B cell (primary cell): ENCODE measurements around the gene H1-8. TPM values are rescaled to one million over a fixed set of nuclear protein-coding genes. Genes with fewer than 3 reads are reported as not detected.

Experiments
- ATAC-seq: fragments of 200-7000 bp; cut with Tn5 transposase; one replicate; pipeline ENCODE4 v1.10.0; 2021; ENCODE audit warnings: low read depth, mild to moderate bottlenecking, moderate number of reproducible peaks, moderate library complexity
- CTCF ChIA-PET: fragments of 350-600 bp; sonication (Branson Sonifier 250); formaldehyde crosslinking; loops from one replicate; lab custom pipeline; 2021; ENCODE audit warnings: antibody characterized with exemption, inconsistent platforms; lab: Charles Lee
- POLR2A ChIA-PET: fragments of 350-600 bp; sonication (Branson Sonifier 250); formaldehyde crosslinking; loops from one replicate; lab custom pipeline; 2021; ENCODE audit warnings: antibody characterized with exemption; lab: Charles Lee
- DNase-seq: peaks from one replicate; pipeline ENCODE4 v3.0.0; 2013
- H2AFZ ChIP-seq: 2 replicates; pipeline ENCODE4 v1.6.1; 2012; ENCODE audit warnings: mild to moderate bottlenecking, low read depth, low read length; ENCODE audit not compliant: insufficient read depth, poor library complexity, severe bottlenecking
- H3K27ac ChIP-seq, 2 donors: 1 replicate in 1 of 2; 2 replicates in 1 of 2; pipeline ENCODE4 v1.5.1; 2012 to 2013; ENCODE audit warnings: low read length in 2 of 2, mild to moderate bottlenecking in 2 of 2, moderate library complexity in 1 of 2
- H3K27me3 ChIP-seq, 4 experiments: fragments of 200-600 bp in 1 of 4; sonication (generic) in 1 of 4; replicated peaks in 1 of 4; 1 replicate in 2 of 4; 2 replicates in 2 of 4; pipeline versions ENCODE4 v1.6.1 to v1.7.0; 2013 to 2016; ENCODE audit warnings: low read length in 3 of 4, mild to moderate bottlenecking in 2 of 4, mixed read lengths in 1 of 4, moderate library complexity in 1 of 4; ENCODE audit not compliant: insufficient read depth in 4 of 4, control insufficient read depth in 3 of 4; ENCODE audit errors: control extremely low read depth in 1 of 4
- H3K36me3 ChIP-seq, 2 experiments: replicated peaks in 1 of 2; 1 replicate in 1 of 2; 2 replicates in 1 of 2; pipeline versions ENCODE4 v1.6.1 to v1.7.1; 2013; ENCODE audit warnings: low read length in 1 of 2; ENCODE audit not compliant: insufficient read depth in 2 of 2, control insufficient read depth in 1 of 2; ENCODE audit errors: control extremely low read depth in 1 of 2, extremely low read depth in 1 of 2
- H3K4me1 ChIP-seq, 2 donors: fragments of 200-600 bp in 1 of 2; sonication (generic) in 1 of 2; 1 replicate in 1 of 2; 2 replicates in 1 of 2; pipeline versions ENCODE4 v1.5.1 to v1.6.1; 2013 to 2017; ENCODE audit warnings: low read length in 2 of 2; ENCODE audit not compliant: control insufficient read depth in 2 of 2, insufficient read depth in 2 of 2
- H3K4me2 ChIP-seq: replicated peaks from 2 replicates; pipeline ENCODE3; 2012; ENCODE audit warnings: mild to moderate bottlenecking, low read depth, low read length; ENCODE audit not compliant: poor library complexity, severe bottlenecking
- H3K4me3 ChIP-seq, 5 experiments: fragments of 200-600 bp in 1 of 5; sonication (generic) in 1 of 5; 1 replicate in 3 of 5; 2 replicates in 2 of 5; pipeline versions ENCODE4 v1.5.1 to v1.7.0; 2011 to 2016; ENCODE audit warnings: low read length in 4 of 5, mild to moderate bottlenecking in 4 of 5, low read depth in 2 of 5, control low read depth in 1 of 5, moderate library complexity in 1 of 5; ENCODE audit not compliant: insufficient read depth in 1 of 5; ENCODE audit errors: control extremely low read depth in 1 of 5, extremely low read depth in 1 of 5
- H3K79me2 ChIP-seq: fragments of 200-600 bp; sonication (generic); one replicate; pipeline ENCODE4 v1.6.0; 2016; ENCODE audit warnings: low read length; ENCODE audit not compliant: control insufficient read depth, insufficient read depth
- H3K9ac ChIP-seq: fragments of 200-600 bp; sonication (generic); 2 replicates; pipeline ENCODE4 v1.6.1; 2017; ENCODE audit warnings: mild to moderate bottlenecking, low read length, moderate library complexity
- H3K9me3 ChIP-seq, 3 donors: one replicate each; pipeline versions ENCODE4 v1.6.1 to v1.7.1; 2013; ENCODE audit warnings: low read length in 2 of 3; ENCODE audit not compliant: control insufficient read depth in 2 of 3, insufficient read depth in 1 of 3; ENCODE audit errors: control extremely low read depth in 1 of 3
- H4K20me1 ChIP-seq: 2 replicates; pipeline ENCODE4 v1.6.0; 2012; ENCODE audit warnings: mild to moderate bottlenecking, low read length; ENCODE audit not compliant: insufficient read depth, control insufficient read depth, poor library complexity, severe bottlenecking
- H3K27ac Mint-ChIP-seq: one replicate; pipeline ENCODE4 v1.8.0; 2021; ENCODE audit warnings: mixed read lengths
- H3K27me3 Mint-ChIP-seq: one replicate; pipeline ENCODE4 v1.8.0; 2021; ENCODE audit warnings: mixed read lengths
- H3K4me1 Mint-ChIP-seq: one replicate; pipeline ENCODE4 v1.8.0; 2021; ENCODE audit warnings: mixed read lengths
- H3K4me3 Mint-ChIP-seq: one replicate; pipeline ENCODE4 v1.8.0; 2021; ENCODE audit warnings: mixed read lengths
- H3K9me3 Mint-ChIP-seq: one replicate; pipeline ENCODE4 v1.8.0; 2022; ENCODE audit warnings: mixed read lengths; ENCODE audit not compliant: insufficient read depth
- EZH2 ChIP-seq: IDR thresholded peaks from 2 replicates; pipeline ENCODE4 v1.6.1; 2012; ENCODE audit warnings: borderline replicate concordance, low read depth, mild to moderate bottlenecking, moderate library complexity, low read length; ENCODE audit not compliant: insufficient read depth, poor library complexity, severe bottlenecking
- WGBS: methylation state at CpG from one replicate; pipeline ENCODE4 v1.1.5; 2013; ENCODE audit warnings: missing lambda C conversion rate; ENCODE audit not compliant: insufficient coverage; 5-methylcytosine and 5-hydroxymethylcytosine counted together
- intact Hi-C: fragments of 100-400 bp; cut with micrococcal nuclease; formaldehyde crosslinking; loops from one replicate; pipeline ENCODE4 v1.10.0; 2022
- polyA plus RNA-seq: library from polyadenylated mRNA; depleted of rRNA; stranded (reverse); fragments of >200 nt; gene quantifications from 2 replicates; pipeline ENCODE4 v1.2.3, GENCODE V29; 2012
- total RNA-seq, 2 donors: library from RNA; stranded (reverse); fragments of 120-200 nt in 1 of 2; gene quantifications; 1 replicate in 1 of 2; 2 replicates in 1 of 2; pipeline versions ENCODE4 v1.2.3 to v1.2.4, GENCODE V29; 2013 to 2022
- TF ChIP-seq, protein P1 (sequence below): fragments of 200-600 bp; IDR thresholded peaks from one replicate; pipeline ENCODE4 v1.8.0; 2022; ENCODE audit warnings: antibody characterized with exemption, mild to moderate bottlenecking

The H1-8 gene
- total and polyA plus RNA-seq, 2 donors (not counting 1 experiment from before 2014, with no cell fraction given) = not detected

DNA sequence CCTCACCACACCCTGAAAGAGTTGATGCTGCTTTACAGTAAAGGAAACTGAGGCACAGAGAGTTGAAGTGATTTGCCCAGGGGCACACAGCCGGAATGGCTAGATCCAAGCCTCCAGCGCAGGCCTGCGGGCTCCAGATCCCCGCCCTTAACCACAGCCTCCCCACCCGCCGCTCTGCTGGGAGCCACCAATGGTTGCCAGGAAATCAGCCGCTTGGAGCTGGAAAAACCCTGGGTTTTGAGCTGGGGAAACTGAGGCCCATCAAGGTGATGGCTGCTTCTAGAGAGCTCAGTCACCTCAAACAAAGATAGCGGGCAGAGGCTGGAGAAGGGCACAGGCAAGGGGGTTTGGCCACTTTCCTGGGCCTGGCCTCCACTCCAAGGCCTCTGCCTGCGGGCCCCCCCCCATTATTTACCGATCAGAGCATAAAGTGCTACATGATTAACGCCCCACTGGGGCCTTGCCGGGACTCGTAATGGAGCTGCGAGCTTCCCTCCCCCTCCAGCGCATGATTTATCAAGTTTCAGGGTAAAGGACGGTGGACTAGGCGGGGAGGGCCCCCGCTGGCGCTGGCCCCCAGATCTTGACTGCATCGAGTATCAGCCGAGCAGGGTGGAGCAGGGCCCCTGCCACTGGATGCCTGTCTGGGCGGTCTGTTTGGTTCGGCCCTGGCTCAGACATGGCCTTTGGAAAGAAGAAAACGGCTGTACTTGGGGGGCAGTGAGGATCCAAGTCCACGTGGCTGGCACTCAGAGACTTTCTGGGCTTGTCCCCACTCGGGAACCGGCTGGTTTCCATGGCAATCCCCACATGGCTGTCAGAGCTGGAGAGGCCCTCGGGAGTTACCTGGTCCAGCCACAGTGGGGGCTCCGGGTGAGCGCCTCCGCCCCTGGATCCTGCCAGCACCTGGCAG is 54.4 kb downstream of the H1-8 start:
- H3K9me3 Mint-ChIP-seq = no peaks in the 10 kb centered on the region
- ChIA-PET POLR2A (no interaction called here), CTCF (interaction anchor here (0.9 to 1.0 kb wide), 2 partner anchors 8 to 107 kb away, joined by 3 read pairs; no protein-coding TSS in a partner anchor)
- Histone ChIP-seq H3K4me3 (no peak overlapping the region), H3K4me1 (peaks cover 19 to 21% of the 10 kb centered on the region in 2 donors), H3K9ac (no peak overlapping the region), H3K36me3 (no peaks in the 10 kb centered on the region), H3K27me3 (peaks cover 0 to 25% (median 6%) of the 10 kb centered on the region in 4 experiments), H4K20me1 (no peaks in the 10 kb centered on the region), H3K79me2 (no peaks in the 10 kb centered on the region), H2AFZ (no peak overlapping the region), H3K4me2 (no peak overlapping the region), H3K27ac (no peak overlapping the region), H3K9me3 (peaks cover 0 to 7% (median 0%) of the 10 kb centered on the region in 3 donors)
- DNase-seq = no peak
- intact Hi-C loops = no loop called here
- H3K4me1 Mint-ChIP-seq = peaks cover 18% of the 10 kb centered on the region
- TF ChIP-seq EZH2 = no peak
- TF ChIP-seq, protein P1, sequence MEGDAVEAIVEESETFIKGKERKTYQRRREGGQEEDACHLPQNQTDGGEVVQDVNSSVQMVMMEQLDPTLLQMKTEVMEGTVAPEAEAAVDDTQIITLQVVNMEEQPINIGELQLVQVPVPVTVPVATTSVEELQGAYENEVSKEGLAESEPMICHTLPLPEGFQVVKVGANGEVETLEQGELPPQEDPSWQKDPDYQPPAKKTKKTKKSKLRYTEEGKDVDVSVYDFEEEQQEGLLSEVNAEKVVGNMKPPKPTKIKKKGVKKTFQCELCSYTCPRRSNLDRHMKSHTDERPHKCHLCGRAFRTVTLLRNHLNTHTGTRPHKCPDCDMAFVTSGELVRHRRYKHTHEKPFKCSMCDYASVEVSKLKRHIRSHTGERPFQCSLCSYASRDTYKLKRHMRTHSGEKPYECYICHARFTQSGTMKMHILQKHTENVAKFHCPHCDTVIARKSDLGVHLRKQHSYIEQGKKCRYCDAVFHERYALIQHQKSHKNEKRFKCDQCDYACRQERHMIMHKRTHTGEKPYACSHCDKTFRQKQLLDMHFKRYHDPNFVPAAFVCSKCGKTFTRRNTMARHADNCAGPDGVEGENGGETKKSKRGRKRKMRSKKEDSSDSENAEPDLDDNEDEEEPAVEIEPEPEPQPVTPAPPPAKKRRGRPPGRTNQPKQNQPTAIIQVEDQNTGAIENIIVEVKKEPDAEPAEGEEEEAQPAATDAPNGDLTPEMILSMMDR = no peak
- H3K4me3 Mint-ChIP-seq = no peak overlapping the region
- WGBS = 66% methylated on average over 30 of the region's 31 CpGs
- H3K27me3 Mint-ChIP-seq = peaks cover 15% of the 10 kb centered on the region
- ATAC-seq = no peak
- peak overlapping the region; percentile 6 for H3K27ac Mint-ChIP-seq

DNA sequence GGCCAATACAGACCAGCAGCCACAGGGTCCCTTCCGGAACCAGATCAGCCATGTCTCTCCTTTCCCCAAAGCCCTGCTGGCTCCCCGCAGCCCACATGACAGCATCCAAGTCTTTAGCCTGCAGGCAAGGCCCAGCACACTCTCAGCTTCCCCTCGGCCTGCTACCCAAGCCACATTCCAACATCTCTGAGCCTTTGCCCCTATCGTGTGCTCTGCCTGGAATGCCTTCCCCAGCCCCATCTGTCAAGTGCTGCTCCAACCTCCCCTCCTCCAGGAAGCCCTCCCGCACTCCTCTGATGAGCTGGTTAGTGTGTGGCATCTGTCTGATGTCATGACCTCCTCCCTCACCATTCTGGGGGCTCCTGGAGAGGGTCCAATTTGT is 55.0 kb downstream of the H1-8 start:
- intact Hi-C loops = no loop called here
- H3K9ac ChIP-seq = no peak overlapping the region
- ATAC-seq = no peak
- TF ChIP-seq EZH2 = no peak
- TF ChIP-seq, protein P1 = no peak
- H3K27me3 Mint-ChIP-seq = peaks cover 12% of the 10 kb centered on the region
- H4K20me1 ChIP-seq = no peaks in the 10 kb centered on the region
- no peak overlapping the region for H2AFZ ChIP-seq
- ChIA-PET POLR2A (no interaction called here), CTCF (interaction anchor here (1.0 kb wide), 1 partner anchor 108 kb away, joined by 3 read pairs; no protein-coding TSS in a partner anchor)
- 89% methylated on average over 4 of the region's 5 CpGs for WGBS
- H3K9me3 ChIP-seq = peaks cover 0 to 4% (median 0%) of the 10 kb centered on the region in 3 donors
- H3K36me3 ChIP-seq = no peaks in the 10 kb centered on the region
- no peak overlapping the region for H3K27ac Mint-ChIP-seq
- H3K9me3 Mint-ChIP-seq = no peaks in the 10 kb centered on the region
- DNase-seq = no peak
- H3K79me2 ChIP-seq = no peaks in the 10 kb centered on the region
- peaks cover 14 to 15% of the 10 kb centered on the region in 2 donors for H3K4me1 ChIP-seq
- peaks cover 14% of the 10 kb centered on the region for H3K4me1 Mint-ChIP-seq
- peaks cover 0 to 18% (median 6%) of the 10 kb centered on the region in 4 experiments for H3K27me3 ChIP-seq
- H3K4me2 ChIP-seq = no peak overlapping the region
- H3K4me3 ChIP-seq = no peak overlapping the region
- H3K4me3 Mint-ChIP-seq = no peak overlapping the region
- no peak overlapping the region for H3K27ac ChIP-seq
